Esophagus (tissue), 2 donors: ENCODE data around the gene POLR3A. TPM values are rescaled to one million over a fixed set of nuclear protein-coding genes. Genes with fewer than 3 reads are reported as not detected.

ENCODE experiments used
- H3K27ac ChIP-seq, 2 donors: one replicate each; pipeline ENCODE4 v1.5.1; 2013; ENCODE audit warnings: low read depth in 2 of 2, mild to moderate bottlenecking in 2 of 2, inconsistent platforms in 1 of 2, low read length in 1 of 2, moderate library complexity in 1 of 2
- H3K27me3 ChIP-seq, 2 donors: one replicate each; pipeline ENCODE4 v1.6.1; 2013; ENCODE audit warnings: low read length in 2 of 2, control low read depth in 1 of 2, mild to moderate bottlenecking in 1 of 2; ENCODE audit not compliant: insufficient read depth in 2 of 2, control insufficient read depth in 1 of 2
- H3K36me3 ChIP-seq, 2 donors: one replicate each; pipeline ENCODE4 v1.6.1; 2013; ENCODE audit warnings: low read length in 1 of 2; ENCODE audit not compliant: control insufficient read depth in 2 of 2, insufficient read depth in 2 of 2
- H3K4me1 ChIP-seq, 2 donors: one replicate each; pipeline ENCODE4 v1.6.1; 2013; ENCODE audit warnings: low read length in 1 of 2; ENCODE audit not compliant: control insufficient read depth in 2 of 2, insufficient read depth in 2 of 2
- H3K4me3 ChIP-seq, 2 donors: one replicate each; pipeline ENCODE4 v1.5.1; 2013; ENCODE audit warnings: low read length in 2 of 2, mild to moderate bottlenecking in 2 of 2, low read depth in 1 of 2, moderate library complexity in 1 of 2
- H3K9me3 ChIP-seq, 2 donors: one replicate each; pipeline ENCODE4 v1.6.1; 2013; ENCODE audit warnings: mild to moderate bottlenecking in 2 of 2, low read depth in 1 of 2, low read length in 1 of 2, moderate library complexity in 1 of 2; ENCODE audit not compliant: control insufficient read depth in 2 of 2, insufficient read depth in 1 of 2
- WGBS, 2 donors: extraction: QIAGEN DNeasy Blood & Tissue Kit; methylation state at CpG; one replicate each; pipeline ENCODE4 v1.1.7; 2013; 5-methylcytosine and 5-hydroxymethylcytosine counted together
- polyA plus RNA-seq, 2 donors: library from polyadenylated mRNA; stranded (reverse); fragments of 200-250 nt; gene quantifications; one replicate each; pipeline ENCODE4 v1.2.3, GENCODE V29; 2013
- donor health status: healthy with polysubstance abuse.
- donor health status: Bipolar disorder and iron deficiency.

POLR3A gene
- polyA plus RNA-seq, 2 donors = 3.4 to 3.6 TPM

GRCh38 chr10:77989081-77989724 lies 40.1 kb downstream of the POLR3A start:
- Histone ChIP-seq H3K9me3 (peaks cover 0 to 2% of the 10 kb centered on the region in 2 donors), H3K4me1 (no peaks in the 10 kb centered on the region), H3K36me3 (peaks cover 29 to 38% of the 10 kb centered on the region in 2 donors), H3K27ac (no peak overlapping the region), H3K27me3 (no peaks in the 10 kb centered on the region), H3K4me3 (no peak overlapping the region)
- WGBS, 2 donors = 75 to 86% methylated on average over 11 of the region's 11 CpGs

GRCh38 chr10:77987671-77988255 lies 41.6 kb downstream of the POLR3A start:
- no peaks in the 10 kb centered on the region for H3K27me3 ChIP-seq
- no peak overlapping the region for H3K4me3 ChIP-seq
- H3K27ac ChIP-seq = no peak overlapping the region
- no peaks in the 10 kb centered on the region for H3K4me1 ChIP-seq
- H3K9me3 ChIP-seq = peaks cover 0 to 2% of the 10 kb centered on the region in 2 donors
- peaks cover 22 to 37% of the 10 kb centered on the region in 2 donors for H3K36me3 ChIP-seq
- 91 to 94% methylated on average over 7 of the region's 7 CpGs for WGBS, 2 donors

GRCh38 chr10:77984986-77985385 lies 44.3 kb downstream of the POLR3A start:
- H3K9me3 ChIP-seq = peaks cover 0 to 2% of the 10 kb centered on the region in 2 donors
- H3K4me1 ChIP-seq = no peaks in the 10 kb centered on the region
- no peaks in the 10 kb centered on the region for H3K27me3 ChIP-seq
- no peak overlapping the region for H3K27ac ChIP-seq
- 69 to 76% methylated on average over 4 of the region's 4 CpGs for WGBS, 2 donors
- no peak overlapping the region for H3K4me3 ChIP-seq
- peaks cover 37 to 50% of the 10 kb centered on the region in 2 donors for H3K36me3 ChIP-seq

GRCh38 chr10:77983384-77984341 lies 45.7 kb downstream of the POLR3A start:
- WGBS, 2 donors = 77 to 78% methylated on average over 16 of the region's 16 CpGs
- no peak overlapping the region for H3K27ac ChIP-seq
- no peak overlapping the region for H3K4me3 ChIP-seq
- peaks cover 32 to 51% of the 10 kb centered on the region in 2 donors for H3K36me3 ChIP-seq
- no peaks in the 10 kb centered on the region for H3K4me1 ChIP-seq
- H3K27me3 ChIP-seq = no peaks in the 10 kb centered on the region
- no peaks in the 10 kb centered on the region for H3K9me3 ChIP-seq

- no peaks in the 10 kb centered on the region for H3K9me3 ChIP-seq
- no peak overlapping the region for H3K4me3 ChIP-seq
- H3K36me3 ChIP-seq = peaks cover 27 to 52% of the 10 kb centered on the region in 2 donors
- H3K4me1 ChIP-seq = no peaks in the 10 kb centered on the region
- no peaks in the 10 kb centered on the region for H3K27me3 ChIP-seq
- no peak overlapping the region for H3K27ac ChIP-seq
- 94 to 95% methylated on average over 13 of the region's 13 CpGs for WGBS, 2 donors
Observed at GRCh38 chr10:77981281-77981680, 48.0 kb downstream of the POLR3A start.

GRCh38 chr10:77979221-77979620 lies 50.1 kb downstream of the POLR3A start:
- Histone ChIP-seq H3K27ac (no peak overlapping the region), H3K36me3 (peaks cover 18 to 43% of the 10 kb centered on the region in 2 donors), H3K4me1 (no peaks in the 10 kb centered on the region), H3K27me3 (no peaks in the 10 kb centered on the region), H3K9me3 (no peaks in the 10 kb centered on the region), H3K4me3 (no peak overlapping the region)
- WGBS, 2 donors = 96% methylated on average over 10 of the region's 10 CpGs

GRCh38 chr10:77978360-77978759 lies 51.0 kb downstream of the POLR3A start:
- no peak overlapping the region for H3K4me3 ChIP-seq
- WGBS, 2 donors = 92 to 94% methylated on average over 5 to 6 of the region's 6 CpGs
- H3K36me3 ChIP-seq = peaks cover 18 to 42% of the 10 kb centered on the region in 2 donors
- H3K9me3 ChIP-seq = no peaks in the 10 kb centered on the region
- no peaks in the 10 kb centered on the region for H3K4me1 ChIP-seq
- H3K27ac ChIP-seq = no peak overlapping the region
- no peaks in the 10 kb centered on the region for H3K27me3 ChIP-seq

GRCh38 chr10:77977934-77978333 lies 51.4 kb downstream of the POLR3A start:
- Histone ChIP-seq H3K27ac (no peak overlapping the region), H3K4me3 (no peak overlapping the region), H3K36me3 (peaks cover 18 to 38% of the 10 kb centered on the region in 2 donors), H3K9me3 (no peaks in the 10 kb centered on the region), H3K4me1 (no peaks in the 10 kb centered on the region), H3K27me3 (no peaks in the 10 kb centered on the region)
- 96 to 97% methylated on average over 3 of the region's 3 CpGs for WGBS, 2 donors

GRCh38 chr10:77977016-77977415 lies 52.3 kb downstream of the POLR3A start:
- no peak overlapping the region for H3K4me3 ChIP-seq
- H3K27me3 ChIP-seq = no peaks in the 10 kb centered on the region
- WGBS, 2 donors = 89 to 90% methylated on average over 7 of the region's 7 CpGs
- H3K36me3 ChIP-seq = peaks cover 15 to 33% of the 10 kb centered on the region in 2 donors
- H3K9me3 ChIP-seq = no peaks in the 10 kb centered on the region
- no peaks in the 10 kb centered on the region for H3K4me1 ChIP-seq
- no peak overlapping the region for H3K27ac ChIP-seq
